GM19468 (cell line): ENCODE measurements around the gene EBF4.

Experiments
- ATAC-seq: cut with Tn5 transposase; IDR thresholded peaks from one replicate; pipeline ENCODE4 v1.9.1; 2021; ENCODE audit warnings: mild to moderate bottlenecking, moderate library complexity, moderate number of reproducible peaks; ENCODE audit not compliant: unreplicated experiment; ENCODE audit errors: extremely low read depth

The EBF4 gene

DNA sequence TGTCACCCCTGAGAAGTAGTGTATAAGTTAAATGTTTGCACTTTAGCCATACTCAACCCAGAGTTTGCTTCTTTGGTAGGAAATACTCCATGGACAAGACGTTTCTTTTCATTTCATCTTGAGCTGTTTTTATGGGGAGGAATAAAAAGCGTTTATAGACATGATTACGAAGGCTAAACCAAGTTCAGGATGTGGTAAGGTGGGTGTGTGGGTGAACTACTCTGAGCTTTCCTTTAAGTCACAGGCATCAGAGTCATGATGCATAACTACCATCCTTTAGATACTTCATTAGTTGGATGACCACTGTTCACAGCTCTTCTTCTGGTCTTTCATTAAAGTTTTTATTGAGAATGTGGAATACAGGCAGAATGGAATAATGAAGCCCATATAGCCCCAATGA lies 48.9 kb downstream of the EBF4 start:
- no peak for ATAC-seq

DNA sequence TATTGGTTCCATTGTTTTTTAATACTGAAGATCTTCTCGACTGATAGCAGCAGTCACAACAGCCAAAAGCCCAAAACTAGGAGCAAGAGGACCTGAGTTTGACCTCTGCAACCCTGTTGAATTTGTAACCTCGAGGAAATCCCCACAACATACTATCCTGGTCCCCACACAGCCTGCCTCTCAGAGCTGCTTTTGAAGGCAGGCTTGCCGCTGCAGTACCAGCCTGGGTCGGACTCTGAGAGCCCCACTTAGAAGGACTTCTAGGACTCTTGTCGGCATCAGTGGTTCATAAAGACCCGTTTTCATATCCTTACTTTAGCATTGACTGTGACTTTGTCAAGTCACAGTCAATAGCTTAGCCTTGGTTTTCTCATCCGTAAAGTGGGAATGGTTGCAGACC lies 49.3 kb downstream of the EBF4 start:
- no peak for ATAC-seq

DNA sequence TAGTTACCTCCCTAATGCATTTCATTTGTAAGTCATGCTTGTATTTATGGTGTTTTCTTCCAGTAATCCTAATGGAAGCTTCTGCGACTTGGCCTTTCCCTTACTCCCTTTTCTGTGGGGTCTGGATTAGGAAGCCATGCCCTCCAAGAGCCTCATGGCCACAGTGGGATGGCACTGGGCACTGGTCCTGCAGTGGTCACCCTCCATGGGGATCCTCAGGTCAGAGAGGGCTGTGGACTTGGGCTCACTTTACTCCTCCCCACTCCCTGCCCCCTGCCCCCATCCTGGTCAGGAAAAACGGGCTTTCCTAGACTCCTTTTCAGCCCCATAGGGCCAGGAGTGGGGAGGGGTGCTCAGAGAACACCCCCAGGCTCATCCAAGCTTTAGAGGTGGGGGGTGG lies 49.9 kb downstream of the EBF4 start:
- no peak for ATAC-seq

DNA sequence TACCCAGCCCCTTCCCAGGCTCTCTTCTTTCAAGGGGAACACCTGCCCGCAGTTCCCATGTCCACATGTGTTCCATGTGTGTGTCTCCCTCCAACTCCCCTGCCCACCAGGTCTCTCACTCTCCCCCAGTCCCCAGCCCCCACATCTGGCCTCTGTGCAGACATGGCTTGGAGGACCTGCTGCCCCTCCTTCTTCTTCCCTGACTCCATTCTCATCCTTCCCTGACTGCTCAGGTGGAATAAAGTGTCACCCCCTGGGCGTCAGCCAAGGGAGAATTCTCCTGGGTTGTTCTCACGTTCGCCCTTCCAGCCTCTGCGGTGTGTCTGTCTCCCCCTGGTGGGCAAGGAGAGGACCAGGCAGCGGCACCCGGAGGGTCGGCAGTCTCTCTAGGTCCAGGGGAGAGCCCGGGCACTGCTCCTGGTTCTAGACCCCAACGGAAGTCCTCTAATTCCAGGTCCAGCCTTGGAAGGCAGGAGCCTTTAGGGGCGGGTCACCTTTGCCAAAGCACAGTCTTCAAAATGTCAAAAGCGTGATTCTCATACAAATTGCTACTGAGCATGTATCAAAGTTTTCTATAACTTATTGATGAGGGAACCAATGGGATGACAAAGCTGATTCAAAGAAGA lies 50.5 kb downstream of the EBF4 start:
- ATAC-seq: no peak

DNA sequence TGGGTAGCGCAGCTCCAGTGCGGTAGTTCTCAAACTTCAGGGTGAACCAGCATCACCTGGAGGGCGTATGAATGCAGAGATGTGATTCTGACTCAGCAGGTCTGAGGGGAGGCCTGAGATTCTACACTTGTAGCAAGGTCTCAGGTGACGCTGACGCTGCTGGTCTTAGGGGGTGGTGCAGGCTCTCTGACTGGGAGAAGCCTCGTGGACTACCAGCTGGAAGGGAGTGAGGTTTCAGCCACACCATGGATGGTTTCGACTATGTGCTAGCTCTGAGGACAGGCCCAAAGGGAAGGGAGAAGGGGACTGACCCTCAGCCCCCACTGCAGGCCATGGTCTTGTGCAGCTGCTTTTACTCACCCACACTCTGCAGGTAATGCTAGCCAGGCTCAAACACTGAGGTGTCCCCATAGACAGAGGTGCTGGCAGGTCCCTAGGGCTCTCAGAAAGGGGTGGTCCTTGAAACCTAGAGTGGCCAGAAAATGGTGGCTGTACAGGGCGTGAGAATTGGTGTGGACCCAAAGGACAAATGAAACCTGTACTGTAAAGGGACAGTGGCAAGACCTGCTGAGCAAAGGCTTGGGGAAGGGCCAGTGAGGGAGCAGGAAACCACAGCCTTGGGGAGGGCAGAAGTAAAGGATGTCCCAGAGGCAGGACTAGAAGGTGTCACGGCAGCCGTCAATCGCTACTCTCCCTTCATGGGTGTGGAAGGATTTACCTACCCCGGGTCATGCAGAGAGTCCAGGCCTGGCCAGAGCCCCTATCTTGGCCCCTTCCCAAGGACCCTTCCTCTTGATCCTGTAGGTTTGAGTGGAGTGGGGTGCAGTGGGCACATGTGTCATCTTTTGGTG lies 52.7 kb downstream of the EBF4 start:
- ATAC-seq: no peak

DNA sequence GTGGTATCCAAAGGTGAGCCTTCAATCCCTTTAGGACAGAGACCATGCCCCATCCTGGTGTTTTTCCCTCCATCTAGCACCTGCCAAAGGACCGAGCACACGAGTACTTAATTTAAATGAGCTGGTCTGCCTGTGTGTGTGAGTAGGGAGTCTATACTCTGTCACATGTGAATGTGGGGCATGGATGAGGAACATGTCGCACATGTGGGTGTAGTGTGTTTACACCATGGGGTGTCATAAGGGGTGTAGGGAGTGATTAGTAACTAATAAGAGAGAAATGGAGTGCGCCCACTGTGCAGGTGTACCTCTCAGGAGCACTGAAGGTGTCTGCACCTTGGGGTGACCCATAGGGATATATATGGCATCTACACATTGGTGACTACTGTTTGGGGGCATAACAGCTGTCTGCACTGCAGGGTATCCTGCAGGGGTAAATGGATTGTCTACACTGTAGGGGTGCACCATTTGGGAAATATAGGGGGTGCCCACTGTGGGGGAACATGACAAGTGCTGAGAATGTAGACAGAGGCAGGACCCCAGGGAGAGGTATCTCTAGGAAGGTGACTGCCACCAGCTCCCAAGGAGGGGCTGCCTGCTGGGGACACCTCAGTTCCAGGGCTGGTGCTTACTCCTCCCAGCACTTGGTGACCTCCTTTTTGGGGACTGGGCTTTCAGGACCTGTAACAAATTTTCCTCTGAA lies 53.5 kb downstream of the EBF4 start:
- no peak for ATAC-seq

DNA sequence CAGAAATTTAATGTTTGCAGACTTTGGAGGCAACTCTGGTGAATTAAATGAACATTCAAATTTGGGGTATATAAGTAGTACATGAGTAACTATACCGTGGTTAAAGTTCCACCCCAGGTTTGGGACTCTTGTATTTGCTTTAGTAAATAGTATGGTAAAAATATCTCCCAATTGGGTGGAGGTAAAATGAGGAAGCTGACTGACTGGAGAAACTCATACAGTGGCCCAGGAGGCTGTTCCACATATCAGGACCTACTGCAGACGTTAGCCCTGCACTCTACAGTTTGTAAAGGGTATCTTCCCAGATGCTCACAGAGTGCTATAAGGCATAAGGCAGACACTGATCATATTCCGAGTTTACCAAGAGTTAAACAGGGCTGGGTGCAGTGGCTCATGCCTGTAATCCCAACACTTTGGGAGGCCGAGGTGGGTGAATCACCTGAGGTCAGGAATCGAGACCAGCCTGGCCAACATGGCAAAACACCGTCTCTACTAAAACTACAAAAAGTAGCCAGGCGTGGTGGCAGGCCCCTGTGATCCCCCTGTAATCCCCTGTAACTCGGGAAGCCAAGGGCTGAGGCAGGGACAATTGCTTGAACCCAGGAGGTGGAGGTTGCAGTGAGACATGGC lies 54.2 kb downstream of the EBF4 start:
- ATAC-seq: no peak

DNA sequence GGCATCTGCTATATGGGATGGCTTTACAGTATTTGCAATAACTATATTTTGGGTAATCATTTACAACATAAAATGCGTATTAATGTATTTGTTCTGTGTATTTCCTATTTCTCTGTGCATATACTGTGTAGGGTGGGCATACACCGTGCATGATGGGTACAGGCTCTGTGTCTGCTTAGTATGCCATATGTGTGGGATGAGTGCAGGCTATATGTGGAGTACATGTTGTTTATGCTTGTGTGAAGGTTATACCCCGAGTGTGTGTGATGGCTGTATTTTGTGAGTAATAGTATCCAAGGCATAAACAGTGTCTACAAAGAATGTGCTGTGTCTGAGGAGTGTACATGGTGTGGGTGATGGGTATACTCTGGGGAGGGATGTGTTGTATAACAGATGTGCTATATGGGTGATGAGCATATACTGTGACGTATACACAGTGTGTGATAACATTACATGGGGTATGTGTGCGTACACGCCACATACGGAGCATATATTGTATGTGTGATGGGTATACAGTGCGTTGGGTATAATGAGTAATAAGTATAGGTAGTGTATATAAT lies 55.2 kb downstream of the EBF4 start:
- ATAC-seq: no peak

DNA sequence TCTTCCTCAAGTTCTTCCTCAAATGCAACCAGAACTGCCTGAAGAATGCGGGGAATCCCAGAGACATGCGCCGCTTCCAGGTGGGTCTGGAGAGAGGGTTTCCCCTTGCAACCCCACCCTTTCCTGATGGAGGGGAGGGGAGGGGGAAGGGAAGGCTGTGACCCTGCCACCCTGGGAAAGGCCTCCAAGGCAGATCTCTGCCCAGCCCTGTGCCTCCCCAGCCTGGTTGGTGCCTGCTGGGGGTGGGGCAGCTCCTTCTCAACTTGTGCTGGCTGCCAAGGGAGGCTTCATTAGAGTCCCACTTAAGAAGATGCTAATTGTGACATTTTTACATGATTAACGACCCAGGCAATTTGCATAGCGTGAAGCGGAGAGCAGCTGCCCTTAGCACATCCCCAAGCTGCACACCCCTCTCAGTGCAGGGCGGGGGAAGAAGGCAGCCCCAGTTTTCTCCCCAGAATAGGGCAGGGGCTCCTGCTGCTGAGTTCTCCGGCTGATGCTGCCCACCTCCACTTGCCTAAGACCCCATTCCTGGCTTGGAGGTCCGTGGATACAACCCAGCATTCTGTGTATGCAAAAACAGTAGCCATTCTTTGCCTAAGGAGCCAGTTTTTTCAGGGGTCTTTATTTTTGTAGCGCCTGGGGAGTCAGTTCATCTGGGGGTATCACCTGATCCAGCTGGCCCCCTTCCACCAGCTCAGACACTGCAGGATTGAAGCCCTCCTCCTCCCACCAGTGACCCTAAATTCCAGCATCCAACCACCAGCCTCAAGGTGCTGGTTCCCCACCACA lies 56.2 kb downstream of the EBF4 start:
- ATAC-seq: no peak

DNA sequence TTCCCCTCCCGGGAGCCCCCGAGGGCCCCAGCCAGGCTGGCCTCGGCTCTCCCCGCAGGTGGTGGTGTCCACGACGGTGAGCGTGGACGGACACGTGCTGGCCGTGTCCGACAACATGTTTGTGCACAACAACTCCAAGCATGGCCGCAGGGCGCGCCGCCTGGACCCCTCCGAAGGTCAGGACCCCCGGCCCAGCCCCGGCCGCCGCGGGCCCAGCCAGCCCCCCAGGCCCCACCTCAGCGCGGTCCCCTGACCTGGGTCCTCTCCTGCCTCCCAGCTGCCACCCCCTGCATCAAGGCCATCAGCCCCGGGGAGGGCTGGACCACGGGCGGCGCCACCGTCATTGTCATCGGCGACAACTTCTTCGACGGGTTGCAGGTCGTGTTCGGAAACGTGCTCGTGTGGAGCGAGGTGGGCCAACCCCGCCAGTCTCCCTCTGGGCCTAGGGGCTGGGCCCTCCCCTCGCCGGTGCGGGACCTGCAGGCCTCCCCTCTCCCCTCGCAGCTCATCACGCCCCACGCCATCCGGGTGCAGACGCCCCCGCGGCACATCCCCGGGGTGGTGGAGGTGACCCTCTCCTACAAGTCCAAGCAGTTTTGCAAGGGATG lies 56.9 kb downstream of the EBF4 start:
- no peak for ATAC-seq

DNA sequence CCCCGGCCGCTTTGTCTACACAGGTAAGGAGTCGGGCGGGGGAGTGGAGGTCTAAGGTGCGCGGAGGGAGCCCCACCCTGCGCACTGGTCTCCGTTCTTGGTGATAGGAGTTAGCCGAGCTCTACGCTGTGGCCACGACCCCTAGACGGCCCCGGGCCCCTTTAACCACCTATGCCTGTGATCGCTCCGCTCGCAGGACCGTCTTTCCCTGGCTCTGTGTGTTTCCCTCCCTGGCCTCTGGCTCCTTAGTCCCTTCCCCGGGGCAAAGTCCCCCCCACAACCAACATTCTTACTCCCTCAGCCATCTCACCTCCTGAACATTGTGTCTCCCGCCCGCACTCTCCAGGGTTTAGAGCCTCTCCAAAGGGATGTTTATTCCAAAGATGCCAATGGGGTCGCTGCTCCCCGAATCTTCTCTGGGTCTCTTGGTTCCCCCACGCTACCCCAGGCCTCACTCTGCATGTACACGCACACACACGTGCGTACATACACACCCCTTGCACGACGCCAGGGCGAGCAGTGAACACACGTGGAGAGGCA lies 57.4 kb downstream of the EBF4 start:
- no peak for ATAC-seq

DNA sequence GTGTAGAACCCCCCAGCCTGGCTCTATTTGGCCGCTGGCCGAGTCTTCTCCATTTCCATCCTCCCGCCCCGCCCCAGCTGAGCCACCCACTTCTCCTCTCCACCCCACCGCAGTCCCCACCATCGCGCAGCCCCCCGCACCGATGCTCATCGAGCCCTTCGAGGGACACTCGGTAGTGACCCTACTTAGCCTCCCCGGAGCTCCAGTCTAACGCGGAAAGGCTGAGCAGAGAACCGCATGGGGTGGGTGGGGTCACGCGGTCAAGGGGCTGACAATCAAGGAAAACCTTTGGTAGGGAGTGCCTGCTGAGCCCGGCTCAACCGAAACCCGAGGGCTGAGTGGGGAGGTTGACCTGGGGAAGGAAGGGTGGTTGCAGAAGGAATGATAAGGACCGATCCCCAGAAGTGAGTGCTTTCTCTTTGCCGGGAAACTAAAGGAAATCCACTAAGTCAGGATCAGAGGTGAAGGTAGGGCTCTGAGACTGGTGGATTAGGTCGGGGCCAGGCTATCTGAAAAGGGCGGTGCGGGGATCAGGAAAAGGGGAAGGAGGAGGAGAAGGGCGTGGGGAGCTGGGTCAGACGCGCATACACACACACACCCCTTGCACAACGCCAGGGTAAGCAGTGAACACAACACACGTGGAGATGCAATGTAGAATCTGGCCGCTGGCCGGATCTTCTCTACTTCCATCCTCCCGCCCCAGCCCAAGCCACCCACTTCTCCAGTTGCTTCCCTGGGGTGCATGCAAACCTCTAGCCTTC lies 58.1 kb downstream of the EBF4 start:
- ATAC-seq: no peak

DNA sequence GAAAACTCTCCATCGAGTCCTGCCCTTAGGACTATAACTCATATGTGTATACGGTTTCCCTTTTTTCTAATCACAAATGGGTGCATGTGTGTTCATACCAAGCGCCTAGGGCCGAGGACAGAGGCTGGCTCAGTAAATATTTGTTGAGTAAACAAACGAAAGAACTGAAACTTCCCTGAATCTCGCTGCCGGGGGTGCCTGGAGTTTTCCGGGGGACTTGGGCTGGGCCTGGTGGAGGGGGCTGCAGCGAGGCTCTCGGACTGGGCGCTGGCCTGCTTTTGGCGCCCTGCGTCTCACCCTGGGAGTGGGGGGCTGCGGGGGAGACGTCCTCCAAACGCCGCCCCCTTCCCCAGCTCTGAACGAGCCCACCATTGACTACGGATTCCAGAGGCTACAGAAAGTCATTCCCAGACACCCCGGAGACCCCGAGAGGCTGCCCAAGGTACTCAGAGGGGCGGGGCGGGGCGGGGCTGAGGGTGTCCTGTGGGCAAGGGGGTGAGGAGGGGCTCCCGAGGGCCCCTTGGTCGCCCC lies 58.8 kb downstream of the EBF4 start:
- no peak for ATAC-seq

DNA sequence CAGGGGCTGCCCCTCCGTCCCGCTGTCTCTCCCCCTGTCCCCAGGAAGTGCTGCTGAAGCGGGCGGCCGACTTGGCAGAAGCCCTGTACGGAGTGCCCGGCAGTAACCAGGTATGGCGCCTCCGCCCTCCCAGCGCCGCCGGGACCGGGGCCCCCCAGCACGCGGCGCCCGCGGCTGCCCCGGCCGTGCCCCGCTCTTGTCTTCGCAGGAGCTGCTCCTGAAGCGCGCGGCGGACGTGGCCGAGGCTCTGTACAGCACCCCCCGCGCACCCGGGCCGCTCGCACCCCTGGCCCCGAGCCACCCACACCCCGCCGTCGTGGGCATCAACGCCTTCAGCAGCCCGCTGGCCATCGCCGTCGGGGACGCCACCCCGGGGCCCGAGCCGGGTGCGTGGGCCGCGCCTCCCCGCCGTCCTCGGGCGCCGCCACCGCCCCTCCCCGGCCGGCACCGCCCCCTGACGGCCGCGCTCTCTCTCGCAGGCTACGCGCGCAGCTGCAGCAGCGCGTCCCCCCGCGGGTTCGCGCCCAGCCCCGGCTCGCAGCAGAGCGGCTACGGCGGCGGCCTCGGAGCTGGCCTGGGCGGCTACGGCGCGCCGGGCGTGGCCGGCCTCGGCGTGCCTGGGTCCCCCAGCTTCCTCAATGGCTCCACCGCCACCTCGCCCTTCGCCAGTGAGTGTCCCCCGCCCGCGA lies 59.4 kb downstream of the EBF4 start:
- no peak for ATAC-seq

DNA sequence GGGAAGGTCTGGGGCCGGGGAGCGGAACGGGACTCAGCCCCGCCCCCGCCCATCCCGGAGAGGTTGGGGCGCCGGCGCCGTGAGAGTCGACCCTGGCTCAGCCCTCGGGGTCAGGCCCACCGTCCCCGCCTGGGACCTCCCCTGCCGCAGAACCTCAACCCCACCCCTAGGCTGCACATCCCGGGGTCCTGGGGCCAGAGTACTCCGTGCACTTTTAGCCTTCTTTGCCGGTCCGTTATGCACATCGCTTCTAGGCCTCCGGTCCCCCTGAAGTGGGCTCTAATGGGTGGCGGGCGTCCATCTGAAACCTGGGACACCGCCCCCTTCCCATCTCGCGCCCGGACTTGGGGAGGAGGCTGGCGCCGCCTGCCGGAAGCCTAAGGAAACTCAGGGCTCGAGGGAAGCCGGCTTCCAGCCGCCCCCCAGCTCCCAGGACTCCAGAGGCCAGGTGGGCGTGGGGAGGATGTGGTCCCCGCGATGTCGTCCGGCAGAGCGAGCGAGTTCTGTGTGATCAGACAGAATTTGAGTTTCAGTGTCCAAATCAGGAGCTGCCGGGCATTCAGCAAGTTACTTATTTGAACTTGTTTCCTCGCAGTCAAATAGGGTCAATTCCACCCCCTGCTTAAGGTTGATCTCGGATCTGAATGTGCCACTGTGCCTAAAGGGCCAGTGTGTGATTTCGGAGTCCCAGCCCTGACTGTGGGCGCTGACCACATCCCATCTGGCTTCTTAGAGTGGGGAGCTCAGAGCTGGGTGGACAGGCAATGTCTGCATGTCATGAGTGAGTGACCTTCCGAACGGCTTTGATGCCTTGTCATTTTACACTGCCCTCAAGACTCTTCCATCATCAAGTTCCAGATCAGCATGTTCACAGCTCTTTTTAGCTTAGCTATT lies 60.2 kb downstream of the EBF4 start:
- no peak for ATAC-seq

DNA sequence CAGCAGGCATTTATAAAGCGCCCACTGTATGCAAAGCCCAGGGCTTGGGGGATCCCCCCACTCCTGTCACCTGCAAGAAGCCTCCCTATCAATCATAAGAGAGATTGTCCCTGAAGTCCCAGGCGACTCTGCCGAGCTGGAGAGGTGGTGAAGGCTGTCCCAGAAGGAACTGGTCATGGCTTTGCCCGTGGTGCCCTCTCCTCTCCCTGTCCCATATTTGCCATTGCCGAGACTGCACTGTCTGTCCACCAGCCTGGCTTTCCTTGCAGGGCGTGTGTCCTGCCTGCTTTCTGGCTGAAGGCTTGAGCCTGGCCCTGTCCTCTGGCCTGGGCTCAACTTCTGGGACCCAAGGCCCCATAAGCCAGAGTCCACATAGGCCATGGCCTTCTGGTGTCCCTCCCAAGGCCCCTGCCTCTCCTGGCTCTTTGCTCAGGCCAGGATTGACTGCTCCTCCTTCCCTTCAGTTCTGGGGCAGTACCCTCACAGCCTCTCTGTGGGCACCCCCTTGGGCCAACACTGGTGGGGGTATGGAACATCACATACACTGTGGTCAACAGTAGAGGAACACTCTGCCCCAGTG lies 61.0 kb downstream of the EBF4 start:
- ATAC-seq: no peak
